Ovary (tissue), 3 donors: Measurements from ENCODE around the gene KCNIP4.

ENCODE experiments used
- EP300 ChIP-seq: sonication (generic); formaldehyde crosslinking; IDR thresholded peaks from one replicate; pipeline ENCODE4 v1.6.1; 2017; ENCODE audit warnings: antibody characterized with exemption
- POLR2A ChIP-seq: fragments of 450-650 bp; IDR thresholded peaks from one replicate; pipeline ENCODE4 v1.6.1; 2017; ENCODE audit warnings: antibody characterized with exemption, mild to moderate bottlenecking, moderate library complexity
- TF ChIP-seq, protein P1 (sequence below), 3 donors: fragments of 450-650 bp in 2 of 3; fragments of 200-600 bp in 1 of 3; IDR thresholded peaks; one replicate each; pipeline versions ENCODE4 v1.5.1 to v1.8.0; 2016 to 2022; ENCODE audit warnings: antibody characterized with exemption in 3 of 3, mild to moderate bottlenecking in 1 of 3
- donor health status: DM: no; HTN: no; CAD: no.

DNA sequence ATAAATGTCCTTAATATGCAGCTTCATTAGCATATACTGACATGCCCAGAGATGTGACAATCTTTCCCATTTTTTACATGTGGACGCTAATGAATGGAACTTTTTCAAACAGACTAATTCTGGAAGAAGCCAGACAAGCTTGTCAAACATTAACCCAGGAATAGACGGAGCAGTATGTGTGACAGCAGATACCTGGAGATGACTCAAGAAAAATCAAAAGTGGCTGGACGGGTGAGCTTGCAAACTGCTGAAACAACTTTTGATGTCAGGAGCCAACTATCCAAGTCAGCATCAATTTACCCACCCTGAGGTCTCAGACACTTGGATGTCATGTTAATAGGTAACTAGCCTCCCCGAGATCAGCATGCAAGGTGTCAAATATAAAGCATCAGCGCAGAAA lies 1065.3 kb downstream of the KCNIP4 start:
- TF ChIP-seq, protein P1, sequence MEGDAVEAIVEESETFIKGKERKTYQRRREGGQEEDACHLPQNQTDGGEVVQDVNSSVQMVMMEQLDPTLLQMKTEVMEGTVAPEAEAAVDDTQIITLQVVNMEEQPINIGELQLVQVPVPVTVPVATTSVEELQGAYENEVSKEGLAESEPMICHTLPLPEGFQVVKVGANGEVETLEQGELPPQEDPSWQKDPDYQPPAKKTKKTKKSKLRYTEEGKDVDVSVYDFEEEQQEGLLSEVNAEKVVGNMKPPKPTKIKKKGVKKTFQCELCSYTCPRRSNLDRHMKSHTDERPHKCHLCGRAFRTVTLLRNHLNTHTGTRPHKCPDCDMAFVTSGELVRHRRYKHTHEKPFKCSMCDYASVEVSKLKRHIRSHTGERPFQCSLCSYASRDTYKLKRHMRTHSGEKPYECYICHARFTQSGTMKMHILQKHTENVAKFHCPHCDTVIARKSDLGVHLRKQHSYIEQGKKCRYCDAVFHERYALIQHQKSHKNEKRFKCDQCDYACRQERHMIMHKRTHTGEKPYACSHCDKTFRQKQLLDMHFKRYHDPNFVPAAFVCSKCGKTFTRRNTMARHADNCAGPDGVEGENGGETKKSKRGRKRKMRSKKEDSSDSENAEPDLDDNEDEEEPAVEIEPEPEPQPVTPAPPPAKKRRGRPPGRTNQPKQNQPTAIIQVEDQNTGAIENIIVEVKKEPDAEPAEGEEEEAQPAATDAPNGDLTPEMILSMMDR (IDR thresholded peaks at IDR 0.05) = no peak
- TF ChIP-seq POLR2A (no peak), EP300 (no peak)
